MM.1S (cell line): ENCODE results near the gene MLLT10.

ENCODE experiments used
- CTCF ChIP-seq: fragments of 300-600 bp; sonication (generic); IDR thresholded peaks from 2 replicates; pipeline ENCODE4 v1.5.1; 2016; ENCODE audit warnings: antibody characterized with exemption, low read length, mixed read lengths
- EZH2 ChIP-seq: fragments of 300-600 bp; sonication (generic); optimal IDR thresholded peaks from 2 replicates; pipeline ENCODE3; 2017; ENCODE audit warnings: low read depth, mild to moderate bottlenecking, antibody characterized with exemption, low read length, mixed read lengths

GRCh38 chr10:21727452-21728168 lies 193.6 kb downstream of the MLLT10 start:
- TF ChIP-seq CTCF (no peak), EZH2 (no peak)
